Measurements from ENCODE around the gene TSHZ2.

TSHZ2 gene

GRCh38 chr20:53032478-53032932 is 60.3 kb downstream of the TSHZ2 start:
- DNase-seq = no peak

GRCh38 chr20:53033176-53033575 is 61.0 kb downstream of the TSHZ2 start:
- no peak for DNase-seq

GRCh38 chr20:53034899-53035298 is 62.7 kb downstream of the TSHZ2 start:
- DNase-seq = no peak

- no peak for DNase-seq
Observed at GRCh38 chr20:53036992-53037391, 64.8 kb downstream of the TSHZ2 start.

DNA sequence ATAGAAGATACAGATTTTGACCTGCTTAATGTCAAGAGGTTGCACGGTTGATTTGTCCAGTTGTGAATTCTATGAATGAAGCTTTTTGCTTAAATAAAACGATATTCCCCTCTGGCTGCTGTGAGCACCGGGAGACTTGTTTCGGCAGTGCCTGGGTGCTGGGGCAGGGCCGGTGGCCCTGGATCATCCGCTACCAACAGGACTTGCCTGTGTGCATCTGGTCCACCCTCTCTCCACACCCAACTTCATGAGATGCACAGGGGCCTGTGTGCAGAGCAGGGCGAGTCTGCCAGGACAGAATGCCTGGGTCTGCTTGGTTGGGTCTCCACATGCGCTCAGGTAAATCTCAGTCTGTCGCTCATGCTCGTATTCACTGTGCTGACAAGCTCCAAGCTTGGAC is 65.5 kb downstream of the TSHZ2 start:
- DNase-seq = no peak

GRCh38 chr20:53038299-53038698 is 66.1 kb downstream of the TSHZ2 start:
- no peak for DNase-seq

DNA sequence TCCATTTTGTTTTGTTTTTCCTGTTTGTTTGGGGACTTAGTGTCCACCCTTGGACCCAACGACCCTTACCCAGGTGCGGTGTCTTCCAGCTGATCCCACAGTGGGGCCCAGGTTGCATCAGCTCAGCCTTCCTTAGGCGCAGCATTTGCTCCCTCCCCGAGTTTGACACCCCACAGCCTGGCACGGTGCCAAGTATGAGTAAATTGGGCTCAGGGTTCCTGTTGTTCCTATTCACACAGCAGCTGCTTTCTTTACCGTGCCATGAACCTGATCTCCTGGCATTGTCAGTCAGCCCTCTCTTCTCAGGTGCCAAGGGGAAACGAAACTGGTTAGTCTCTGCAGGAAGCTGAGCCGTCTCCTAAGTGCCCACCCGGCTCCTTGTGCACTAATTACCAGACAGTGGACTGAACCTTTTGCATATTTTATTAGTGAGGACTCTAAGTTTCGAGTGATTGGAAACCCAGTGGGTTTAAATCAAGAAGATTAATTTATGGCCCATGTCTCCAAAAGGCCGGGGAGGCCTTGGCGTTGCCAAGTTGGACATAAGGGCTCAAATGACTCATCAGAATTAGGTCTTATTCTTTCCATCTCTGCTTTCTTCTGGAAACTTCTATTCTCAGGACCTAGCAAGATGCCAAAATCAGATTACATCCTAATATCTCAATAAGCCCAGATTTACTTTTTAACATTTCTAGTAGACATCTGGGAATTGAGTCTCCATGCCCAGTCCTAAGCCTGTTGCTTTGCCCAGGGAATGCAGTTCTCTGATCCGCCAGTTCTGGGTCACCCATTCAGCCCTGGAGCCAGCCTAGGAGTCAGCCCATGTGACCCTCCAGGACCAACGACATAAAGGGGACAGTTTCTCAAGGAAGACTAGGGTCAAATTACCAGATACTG is 68.8 kb downstream of the TSHZ2 start:
- DNase-seq = no peak

DNA sequence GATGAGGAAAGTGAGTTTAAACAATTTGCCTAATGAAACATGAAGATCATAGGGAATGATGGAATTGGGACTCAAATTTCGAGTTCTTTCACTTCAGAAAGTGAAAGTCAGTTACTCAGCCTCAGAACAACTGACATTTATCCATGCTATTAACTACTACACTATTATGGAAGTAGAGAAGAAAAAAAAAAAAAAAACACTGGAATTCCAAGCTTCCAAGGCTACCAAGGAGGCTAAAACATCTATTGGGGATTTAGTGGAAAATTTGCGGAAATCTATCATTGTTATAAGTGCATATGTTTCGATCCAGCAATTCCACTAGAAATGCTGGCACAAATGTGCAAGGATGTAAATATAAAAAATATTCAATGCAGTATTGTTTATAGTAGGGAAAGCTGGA is 70.4 kb downstream of the TSHZ2 start:
- no peak for DNase-seq

- no peak for DNase-seq
Observed at GRCh38 chr20:53044296-53044695, 72.1 kb downstream of the TSHZ2 start.

GRCh38 chr20:53045941-53046340 is 73.8 kb downstream of the TSHZ2 start:
- DNase-seq = no peak

DNA sequence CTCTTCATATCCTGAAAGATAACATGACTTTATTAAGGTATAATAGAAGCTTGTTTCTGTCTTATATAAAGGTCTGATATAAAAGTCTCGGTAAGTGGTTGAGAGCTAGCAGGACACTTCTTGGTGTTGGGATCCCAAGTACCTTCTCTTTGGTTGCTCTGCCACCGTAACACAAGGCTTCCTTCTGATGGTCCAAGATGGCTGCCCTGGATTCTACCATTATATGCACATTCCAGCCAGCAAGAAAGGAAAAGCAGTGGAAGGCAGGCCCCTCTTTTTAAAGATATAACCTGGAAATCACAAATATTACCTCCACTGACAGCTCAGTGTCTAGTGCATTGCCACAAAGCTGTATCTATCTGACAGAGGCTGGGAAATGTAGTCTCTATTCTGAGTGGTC is 75.0 kb downstream of the TSHZ2 start:
- no peak for DNase-seq

DNA sequence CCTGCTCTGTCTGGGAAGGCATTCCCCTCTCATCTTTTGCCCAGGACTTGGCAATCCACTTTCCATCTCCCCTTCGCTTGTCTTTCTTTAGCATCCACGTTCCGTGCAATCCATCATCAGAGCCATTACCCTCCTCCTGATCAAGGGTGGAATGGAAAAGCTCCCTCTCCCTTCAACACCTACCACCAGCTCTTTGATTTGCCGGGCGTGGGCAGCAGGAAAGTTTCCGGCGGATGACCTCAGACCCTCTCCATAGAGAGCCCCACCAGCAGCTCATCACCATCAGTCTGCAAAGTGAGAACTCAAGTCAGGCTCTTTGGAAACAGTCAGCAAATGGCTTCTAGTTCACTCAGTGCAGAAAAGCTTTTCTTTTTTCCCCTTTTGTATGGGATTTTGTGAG is 76.2 kb downstream of the TSHZ2 start:
- no peak for DNase-seq

GRCh38 chr20:53050338-53050737 is 78.2 kb downstream of the TSHZ2 start:
- DNase-seq = no peak

DNA sequence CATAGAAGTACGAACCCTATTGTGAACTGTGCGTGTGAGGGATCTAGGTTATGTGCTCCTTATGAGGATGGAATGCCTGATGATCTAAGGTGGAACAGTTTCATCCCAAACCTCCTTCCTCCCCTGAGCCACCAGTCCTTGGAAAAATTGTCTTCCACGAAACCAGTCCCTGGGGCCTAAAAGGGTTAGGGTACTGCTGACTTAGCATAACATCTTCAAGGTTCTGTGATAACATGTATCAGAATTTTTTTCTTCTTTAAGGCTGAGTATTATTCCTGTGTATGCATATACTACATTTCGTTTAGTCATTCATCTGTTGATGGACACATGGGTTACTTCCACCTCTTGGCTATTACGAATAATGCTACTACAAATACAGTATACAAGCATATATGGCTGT is 80.2 kb downstream of the TSHZ2 start:
- DNase-seq = no peak

GRCh38 chr20:53053595-53053994 is 81.4 kb downstream of the TSHZ2 start:
- DNase-seq = no peak

DNA sequence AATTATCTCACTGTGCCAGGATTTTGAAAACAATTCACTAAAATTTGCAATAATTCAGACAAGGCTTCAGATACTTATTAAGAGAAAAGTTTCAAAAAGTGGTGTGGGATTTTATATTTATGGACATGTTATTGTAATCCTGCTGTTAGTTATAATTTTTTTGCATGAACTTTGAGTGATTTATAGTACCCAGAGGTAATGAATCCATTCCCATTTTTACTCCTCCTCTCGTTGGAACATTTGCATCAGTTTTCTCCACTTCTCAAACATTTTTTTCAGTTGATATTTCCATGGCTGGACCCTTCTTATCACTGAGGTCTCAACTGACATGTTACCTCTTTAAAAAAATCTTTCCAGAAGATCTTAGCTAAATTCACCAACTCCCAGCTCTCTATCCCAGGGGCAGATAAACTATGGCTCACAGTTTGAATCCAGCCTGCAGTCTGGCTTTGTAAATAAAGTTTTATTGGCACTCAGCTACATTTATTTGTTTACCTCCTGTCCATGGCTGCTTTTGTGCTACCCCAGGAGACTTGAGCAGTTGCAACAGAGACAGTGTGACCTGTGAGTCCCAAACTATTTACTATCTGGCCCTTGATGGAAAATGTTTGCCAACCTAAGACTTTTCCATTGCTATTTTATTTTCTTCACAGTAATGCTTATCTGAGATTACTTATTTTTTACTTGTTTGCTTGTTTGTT is 83.4 kb downstream of the TSHZ2 start:
- no peak for DNase-seq

GRCh38 chr20:53057579-53057978 is 85.4 kb downstream of the TSHZ2 start:
- DNase-seq = no peak

DNA sequence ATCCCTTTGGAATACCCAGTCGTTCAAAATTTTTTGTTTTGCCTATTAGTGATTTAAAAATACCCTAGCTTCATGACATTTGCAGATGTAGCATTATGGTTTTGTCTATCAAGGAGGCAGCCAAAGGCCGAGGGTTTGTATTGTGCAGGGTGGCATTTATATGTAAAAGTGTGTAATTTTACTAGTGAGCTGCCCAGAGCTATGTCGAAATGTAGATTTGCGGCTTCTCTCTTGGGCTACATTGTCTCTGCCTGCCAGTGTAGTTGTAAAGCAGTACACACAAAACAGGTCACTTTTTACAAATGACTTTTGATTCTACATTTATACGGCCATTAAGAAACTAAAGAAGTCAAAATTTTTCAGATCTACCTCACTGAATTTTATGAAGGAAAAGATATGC is 87.7 kb downstream of the TSHZ2 start:
- DNase-seq = no peak

GRCh38 chr20:53061192-53062108 is 89.3 kb downstream of the TSHZ2 start:
- no peak for DNase-seq

- DNase-seq = no peak
Observed at GRCh38 chr20:53064935-53065334, 92.8 kb downstream of the TSHZ2 start.

DNA sequence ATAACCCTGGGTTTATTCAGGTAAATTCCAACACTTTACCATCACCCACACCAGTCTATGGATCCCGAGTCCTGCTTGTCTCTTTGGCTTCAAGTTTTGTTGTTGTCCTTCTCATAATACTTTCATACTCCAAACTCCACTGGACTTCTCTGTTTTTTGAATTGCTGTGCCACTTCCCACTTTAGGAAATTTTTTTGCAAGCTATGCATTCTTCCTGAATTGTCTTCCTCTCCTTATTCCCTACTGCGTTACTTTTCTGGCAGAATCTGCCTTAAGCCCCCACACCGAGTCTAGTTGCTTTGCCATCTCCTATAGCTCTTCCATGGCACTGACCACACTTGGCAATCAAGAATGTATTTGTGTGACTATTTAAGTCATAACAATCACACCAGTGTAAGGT is 96.1 kb downstream of the TSHZ2 start:
- no peak for DNase-seq

GRCh38 chr20:53069132-53069531 is 97.0 kb downstream of the TSHZ2 start:
- no peak for DNase-seq

- no peak for DNase-seq
Observed at GRCh38 chr20:53070224-53070623, 98.1 kb downstream of the TSHZ2 start.

All from suppressor macrophage (primary cell).